GM19193 (cell line): ENCODE measurements around the gene MTM1.

Source experiments
- POLR2A ChIP-seq: IDR thresholded peaks from 4 replicates; pipeline ENCODE4 v1.6.1; 2011; ENCODE audit not compliant: insufficient read depth, insufficient read length; ENCODE audit errors: extremely low read depth

Gene MTM1

GRCh38 chrX:150610446-150610845 is 42.0 kb downstream of the MTM1 start:
- no peak for TF ChIP-seq POLR2A

DNA sequence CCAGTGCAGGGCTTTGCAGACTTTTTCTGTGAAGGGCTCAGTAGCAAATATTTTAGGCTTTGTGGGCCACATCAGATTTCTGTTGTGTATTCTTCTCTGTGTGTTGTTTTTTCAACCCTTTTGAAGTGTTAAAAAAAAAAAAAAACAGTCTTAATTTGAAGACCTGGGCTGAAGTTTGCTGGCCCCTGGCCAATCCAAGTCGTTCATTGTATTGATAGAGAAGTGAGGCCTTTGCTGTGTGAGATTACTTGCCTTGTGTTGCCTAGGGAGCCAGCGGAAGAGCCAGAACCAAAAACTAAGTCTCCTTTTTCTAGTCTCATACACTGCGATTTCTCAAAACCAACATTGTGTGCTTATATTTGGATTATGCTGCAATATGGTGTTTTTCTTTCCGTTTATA is 46.9 kb downstream of the MTM1 start:
- no peak for TF ChIP-seq POLR2A

- TF ChIP-seq POLR2A, result no peak
These were observed 47.9 kb downstream of the MTM1 start for GRCh38 chrX:150616179-150616862.

GRCh38 chrX:150616863-150617198 is 48.4 kb downstream of the MTM1 start:
- no peak for TF ChIP-seq POLR2A

DNA sequence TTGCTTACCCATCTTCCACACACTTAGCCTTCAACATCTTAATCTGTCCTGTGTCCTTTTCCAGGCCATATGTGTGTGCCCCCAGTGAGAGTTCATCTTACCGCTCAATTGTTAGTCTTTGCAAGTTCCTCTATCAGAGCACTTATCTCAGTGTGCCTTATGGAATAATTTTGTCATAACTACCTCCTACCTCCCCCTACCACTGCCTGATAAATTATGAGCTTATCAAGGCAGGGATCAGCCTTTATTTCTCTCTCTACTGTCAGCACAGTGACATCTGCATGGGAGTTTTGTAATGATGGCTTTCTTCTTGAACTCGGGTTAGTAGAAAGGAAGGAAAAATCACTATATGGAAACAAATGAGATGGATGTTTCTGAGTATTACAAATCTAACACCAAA is 53.2 kb downstream of the MTM1 start:
- TF ChIP-seq POLR2A, result no peak

DNA sequence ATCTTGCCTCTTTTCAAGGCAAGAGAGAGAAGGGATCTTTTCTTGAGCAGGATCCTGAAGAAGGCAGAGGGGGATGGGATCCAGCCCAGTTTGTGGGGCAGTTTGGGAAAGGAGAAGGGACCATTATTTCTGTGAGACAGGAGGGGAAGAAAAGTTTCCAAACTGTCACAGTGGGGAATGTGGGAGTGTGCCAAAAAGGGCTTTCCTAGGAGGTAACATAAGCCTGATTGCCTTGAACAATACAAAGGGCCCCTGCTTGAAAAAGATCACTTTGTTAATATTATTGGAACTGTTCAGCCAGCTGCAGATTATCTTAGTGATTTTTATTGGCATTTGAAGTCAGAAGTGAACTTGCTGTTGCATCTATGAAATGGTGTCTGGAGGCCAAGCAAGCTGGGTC is 55.2 kb downstream of the MTM1 start:
- no peak for TF ChIP-seq POLR2A

DNA sequence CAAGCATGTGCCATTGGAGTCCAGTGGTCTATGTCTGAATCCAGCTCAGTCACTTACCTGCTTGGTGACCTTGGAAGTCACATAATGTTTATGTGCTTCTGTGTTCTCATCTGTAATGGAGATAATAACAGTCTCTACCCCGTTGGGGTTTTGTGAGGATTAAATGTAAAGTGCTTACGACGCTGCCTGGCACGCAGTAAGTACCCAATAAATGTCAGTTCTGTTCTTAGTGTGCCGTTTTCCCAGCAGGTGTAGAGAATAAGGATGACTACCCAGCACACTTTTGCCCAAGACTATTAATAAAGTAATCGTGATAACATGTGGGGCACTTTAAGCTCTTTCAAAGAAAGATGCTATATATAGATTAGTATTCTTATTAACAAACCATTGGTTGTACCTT is 56.7 kb downstream of the MTM1 start:
- no peak for TF ChIP-seq POLR2A

- TF ChIP-seq POLR2A, result no peak
These were observed 57.5 kb downstream of the MTM1 start for GRCh38 chrX:150625875-150626274.

- TF ChIP-seq POLR2A, result no peak
These were observed 59.5 kb downstream of the MTM1 start for GRCh38 chrX:150627957-150628356.

DNA sequence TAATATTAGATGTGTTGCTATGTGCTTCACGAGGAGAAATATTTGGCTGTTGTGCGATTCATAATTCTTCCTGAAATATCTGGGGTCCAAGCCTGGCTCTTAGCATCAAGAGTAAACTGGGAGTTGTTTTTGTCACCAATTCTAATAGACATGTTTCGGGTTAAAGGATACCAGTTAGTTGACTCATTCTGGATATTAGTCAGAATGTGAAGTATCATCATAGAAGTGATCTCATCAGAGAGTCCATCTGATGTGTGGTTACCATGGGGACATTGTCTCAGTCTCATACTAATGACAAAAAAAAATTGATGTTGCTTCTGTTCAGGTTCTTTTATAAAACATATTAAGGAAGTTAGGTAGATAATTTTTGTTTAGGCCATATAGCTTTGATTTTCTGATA is 67.5 kb downstream of the MTM1 start:
- no peak for TF ChIP-seq POLR2A

DNA sequence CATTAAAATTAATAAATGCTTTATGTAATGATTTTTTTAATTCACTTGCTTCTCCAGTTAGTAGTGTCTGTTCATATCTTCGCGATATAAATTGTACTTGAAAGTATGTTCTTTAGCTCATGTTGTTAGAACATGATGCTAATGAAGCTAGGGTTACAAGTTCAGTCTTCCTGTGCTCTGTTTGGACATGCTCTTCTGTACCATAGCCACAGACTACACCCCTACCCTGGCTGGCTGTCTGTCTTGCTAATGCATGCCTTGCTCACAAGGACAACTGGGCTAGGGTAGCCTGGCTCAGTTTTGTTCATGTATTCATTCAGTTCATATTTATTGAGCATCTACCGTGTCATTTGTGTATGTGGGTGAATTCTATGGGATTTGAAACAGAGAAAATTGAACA is 74.0 kb downstream of the MTM1 start:
- no peak for TF ChIP-seq POLR2A

DNA sequence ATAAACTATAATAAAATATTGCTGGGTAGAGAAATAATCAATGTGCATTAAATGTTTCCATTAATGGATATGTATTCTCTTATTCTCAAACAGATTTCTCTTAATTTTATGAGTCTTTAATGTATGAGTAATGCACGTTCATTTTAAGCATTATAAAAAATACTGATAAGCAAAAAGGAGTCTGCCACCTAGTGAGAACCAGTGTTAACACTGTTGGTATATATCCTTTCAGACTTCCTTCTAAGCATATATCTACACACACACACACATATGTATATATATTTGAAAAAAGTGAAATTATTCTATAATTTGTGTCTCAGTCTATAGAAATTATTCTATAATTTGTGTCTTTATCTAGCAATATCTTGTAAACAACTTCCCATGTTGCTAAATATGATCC is 74.8 kb downstream of the MTM1 start:
- TF ChIP-seq POLR2A, result no peak

GRCh38 chrX:150643958-150644357 is 75.5 kb downstream of the MTM1 start:
- no peak for TF ChIP-seq POLR2A

DNA sequence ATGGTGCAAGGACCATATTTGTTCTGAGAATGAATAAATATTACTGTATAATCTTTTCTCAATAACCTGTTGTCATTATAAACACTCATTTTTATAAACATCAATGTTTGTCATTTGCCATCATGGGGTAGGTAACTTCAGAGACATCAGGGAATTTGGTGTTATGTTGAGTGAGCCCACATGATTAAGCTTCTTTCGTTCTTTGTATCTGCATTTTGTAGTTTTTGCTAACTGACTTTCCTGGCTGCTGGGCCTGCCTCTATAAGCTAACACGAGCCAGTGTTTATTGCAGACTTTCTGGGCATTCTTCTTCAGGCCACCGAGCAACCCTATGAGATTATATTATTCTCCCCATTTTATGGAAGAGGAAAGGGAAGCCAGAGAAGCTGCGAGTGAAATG is 76.0 kb downstream of the MTM1 start:
- TF ChIP-seq POLR2A, result no peak

GRCh38 chrX:150647331-150647730 is 78.9 kb downstream of the MTM1 start:
- no peak for TF ChIP-seq POLR2A

DNA sequence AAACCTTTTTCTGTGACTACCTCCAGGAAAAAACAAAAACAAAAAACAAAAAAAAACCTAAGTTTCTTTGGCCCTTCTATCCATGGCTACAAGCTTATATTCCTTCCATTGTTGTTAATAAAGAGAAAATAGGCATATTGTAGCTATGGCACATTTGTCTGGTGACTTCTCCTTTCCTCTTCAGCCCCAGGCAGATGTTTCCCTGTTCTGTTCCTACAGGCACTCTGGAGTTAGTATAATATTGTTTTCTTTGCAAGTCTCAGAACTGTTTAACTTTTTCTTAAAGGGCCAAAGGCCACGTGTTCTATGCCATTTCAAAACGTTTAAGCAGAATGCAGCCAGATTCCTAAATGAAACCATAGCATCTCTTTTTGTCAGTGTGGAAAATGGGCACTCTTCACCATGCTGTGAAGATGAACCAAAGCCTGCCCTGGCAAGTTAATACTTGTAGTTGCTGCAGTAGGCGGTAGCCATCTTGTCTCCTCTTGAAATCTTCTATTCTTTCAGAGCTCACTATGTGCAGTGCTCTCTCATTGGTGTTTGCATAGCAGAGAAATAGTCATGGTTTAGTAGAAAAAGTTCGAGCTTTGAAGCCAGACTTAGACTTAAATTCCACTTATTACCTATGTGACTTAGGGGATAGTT is 80.0 kb downstream of the MTM1 start:
- TF ChIP-seq POLR2A, result no peak
